ENCODE results near the gene NAP1L4. TPM values are rescaled to one million over a fixed set of nuclear protein-coding genes. Genes with fewer than 3 reads are reported as not detected.
A peak's percentile ranks its signal among the peaks of the same experiment; 100 is the strongest.

NAP1L4 gene
- total RNA-seq, 1 experiment from 2014 or later, result 140 TPM

DNA sequence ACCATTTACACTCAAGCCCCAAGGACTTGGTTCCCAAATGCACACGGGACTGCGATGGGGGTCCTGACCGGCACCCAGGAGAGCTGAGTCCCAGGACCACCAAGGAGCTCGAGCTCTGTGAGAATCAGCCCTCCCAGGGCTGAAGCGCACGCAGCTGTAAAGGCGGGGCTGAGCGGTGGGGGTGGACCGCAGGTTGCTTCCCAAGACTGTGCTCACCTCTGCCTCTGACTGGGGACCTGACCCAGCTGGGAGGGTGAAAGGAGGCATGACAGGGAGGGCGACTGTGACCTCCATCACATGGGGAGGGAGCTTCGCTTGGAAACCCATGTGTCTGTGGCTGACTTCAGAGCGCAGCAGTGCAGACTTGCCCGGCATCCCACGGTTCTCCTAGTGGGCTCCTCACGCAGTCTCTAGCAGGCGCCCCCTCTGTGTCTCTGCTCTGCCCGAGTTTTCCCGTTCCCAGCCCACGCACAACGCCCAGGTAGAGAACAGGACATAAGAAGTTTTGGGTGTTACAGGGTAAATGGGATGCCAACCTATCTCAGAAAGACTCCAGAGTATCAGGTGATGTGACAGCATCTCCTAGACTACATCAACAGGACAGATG is 15.4 kb upstream of the NAP1L4 start:
- intact Hi-C loops (cut with micrococcal nuclease; ENCODE audit: unreplicated experiment), result no loop called here
- Mint-ChIP-seq H3K4me1 (ENCODE audit: low read depth, unreplicated experiment) (peaks cover 21% of the 10 kb centered on the region), H3K36me3 (ENCODE audit: insufficient read depth, unreplicated experiment) (peaks cover 64% of the 10 kb centered on the region), H3K4me3 (ENCODE audit: low read depth, unreplicated experiment) (no peak overlapping the region), H3K9me3 (ENCODE audit: low read depth, unreplicated experiment) (no peaks in the 10 kb centered on the region), H3K27ac (ENCODE audit: unreplicated experiment) (no peak overlapping the region), H3K27me3 (ENCODE audit: unreplicated experiment) (no peaks in the 10 kb centered on the region)
- CTCF ChIA-PET, result no interaction called here
- DNase-seq, result no peak
- no TSS peak for BruUV-seq (replicated peaks)
- no peak for TF ChIP-seq CTCF (IDR thresholded peaks at IDR 0.05; ENCODE audit: unreplicated experiment)

DNA sequence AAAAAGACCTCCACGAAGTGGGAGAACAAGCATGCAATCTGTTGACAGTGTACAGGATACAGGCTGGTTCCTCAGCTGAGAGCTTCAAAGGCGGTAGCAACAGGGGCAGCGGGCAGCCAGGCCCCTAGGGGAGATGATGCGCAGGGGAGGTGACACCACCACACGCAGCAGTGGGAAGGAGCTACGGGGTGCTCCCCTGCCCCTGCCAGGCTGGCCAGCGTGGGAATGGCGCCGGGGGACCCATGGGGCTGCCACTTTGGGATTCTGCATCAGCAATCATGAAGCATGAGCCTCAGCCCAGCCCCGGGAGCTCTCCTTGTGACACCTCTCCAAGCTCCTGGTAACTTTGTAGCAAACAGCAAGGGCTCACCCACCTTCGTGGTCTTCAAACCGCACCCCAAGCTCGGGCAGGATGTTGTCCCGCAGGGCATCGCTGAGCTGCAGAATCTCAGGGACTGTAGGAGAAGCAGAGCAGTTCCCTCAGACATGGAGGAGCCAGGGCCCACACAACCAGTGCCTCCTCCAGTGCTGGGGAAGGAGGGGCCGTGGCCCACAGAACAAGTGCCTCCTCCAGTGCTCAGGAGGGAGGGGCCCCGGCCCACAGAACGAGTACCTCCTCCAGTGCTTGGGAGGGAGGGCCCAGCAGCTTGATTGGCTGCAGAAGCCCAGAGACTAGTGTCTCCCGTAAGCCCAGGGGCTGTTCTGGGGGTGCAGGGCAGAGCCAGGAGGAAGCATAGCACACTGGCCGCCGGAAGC is 14.6 kb upstream of the NAP1L4 start:
- CTCF ChIA-PET, result no interaction called here
- TF ChIP-seq CTCF (IDR thresholded peaks at IDR 0.05; ENCODE audit: unreplicated experiment), result no peak
- H3K36me3 Mint-ChIP-seq (ENCODE audit: insufficient read depth, unreplicated experiment), result peaks cover 69% of the 10 kb centered on the region

GRCh38 chr11:3004481-3004880 is 12.4 kb upstream of the NAP1L4 start:
- peaks cover 71% of the 10 kb centered on the region for H3K36me3 Mint-ChIP-seq (ENCODE audit: insufficient read depth, unreplicated experiment)
- intact Hi-C loops (cut with micrococcal nuclease; ENCODE audit: unreplicated experiment), result no loop called here

More for the DNA sequence above, 14.6 kb upstream of the NAP1L4 start:
- no peaks in the 10 kb centered on the region for H3K27me3 Mint-ChIP-seq (ENCODE audit: unreplicated experiment)
- H3K4me1 Mint-ChIP-seq (ENCODE audit: low read depth, unreplicated experiment), result peaks cover 21% of the 10 kb centered on the region
- no TSS peak for BruUV-seq (replicated peaks)
- intact Hi-C loops (cut with micrococcal nuclease; ENCODE audit: unreplicated experiment), result no loop called here
- no peak for DNase-seq
- no peak overlapping the region for H3K27ac Mint-ChIP-seq (ENCODE audit: unreplicated experiment)
- no peaks in the 10 kb centered on the region for H3K9me3 Mint-ChIP-seq (ENCODE audit: low read depth, unreplicated experiment)
- H3K4me3 Mint-ChIP-seq (ENCODE audit: low read depth, unreplicated experiment), result no peak overlapping the region

More at GRCh38 chr11:3004481-3004880, 12.4 kb upstream of the NAP1L4 start:
- BruUV-seq (replicated peaks), result no TSS peak
- CTCF ChIA-PET, result interaction anchor here (0.7 kb wide), 1 partner anchor 477 kb away, joined by 5 read pairs; no protein-coding TSS in a partner anchor
- TF ChIP-seq CTCF (IDR thresholded peaks at IDR 0.05; ENCODE audit: unreplicated experiment), result no peak
- Mint-ChIP-seq H3K27ac (ENCODE audit: unreplicated experiment) (peak overlapping the region; percentile 19), H3K9me3 (ENCODE audit: low read depth, unreplicated experiment) (no peaks in the 10 kb centered on the region), H3K4me3 (ENCODE audit: low read depth, unreplicated experiment) (no peak overlapping the region), H3K4me1 (ENCODE audit: low read depth, unreplicated experiment) (peaks cover 41% of the 10 kb centered on the region), H3K27me3 (ENCODE audit: unreplicated experiment) (no peaks in the 10 kb centered on the region)
- no peak for DNase-seq

All from Calu3 (cell line).